ENCODE results near the gene DLG2. TPM values are rescaled to one million over a fixed set of nuclear protein-coding genes. Genes with fewer than 3 reads are reported as not detected.

Gene DLG2
- total and polyA plus RNA-seq, 2 of the 8 experiments (the other 6 are each of a cell fraction or from before 2014, with no cell fraction given) = 1.7 to 14.3 TPM

GRCh38 chr11:85127349-85127748, 499.8 kb downstream of the DLG2 start:
- H4K5ac ChIP-seq (ENCODE audit: insufficient read length, low read depth, low read length) = no peak overlapping the region
- ChIA-PET POLR2A (ENCODE audit: partially characterized antibody) (no interaction called here), CTCF (ENCODE audit: partially characterized antibody) (interaction anchor here (0.6 kb wide), 1 partner anchor 763 kb away, joined by 3 read pairs; no protein-coding TSS in a partner anchor)
- H2AFZ ChIP-seq (ENCODE audit: low read length) = no peak overlapping the region
- no peak overlapping the region for H3K14ac ChIP-seq (ENCODE audit: insufficient read length)
- H4K91ac ChIP-seq (replicated peaks; ENCODE audit: insufficient read length, low read length) = no peak overlapping the region
- no peaks in the 10 kb centered on the region for H3K9me3 ChIP-seq (ENCODE audit: insufficient read depth in 2 of 2, low read depth in 1 of 2, low read length in 1 of 2)
- no peak overlapping the region for H2BK12ac ChIP-seq (ENCODE audit: low read depth, low read length)
- FAIRE-seq (no peak), DNase-seq (ENCODE audit: low read depth in 1 of 2, low spot score in 2 of 2) (no peak)
- no peak overlapping the region for H2BK5ac ChIP-seq (ENCODE audit: low read depth, low read length)
- H3K27ac ChIP-seq (ENCODE audit: low read depth, low read length) = no peak overlapping the region
- H2BK20ac ChIP-seq (ENCODE audit: low read length) = no peak overlapping the region
- no peak for TF ChIP-seq BCL11A (IDR thresholded peaks at IDR 0.05; ENCODE audit: low read depth in 2 of 2, low read length in 2 of 2)
- no peak for TF ChIP-seq RAD21 (IDR thresholded peaks at IDR 0.05 in 1 of 2, conservative IDR thresholded peaks at IDR 0.05 in 1 of 2; ENCODE audit: low read depth in 2 of 2, low read length in 2 of 2)
- TF ChIP-seq SIN3A (conservative IDR thresholded peaks at IDR 0.05 in 1 of 2, IDR thresholded peaks at IDR 0.05 in 1 of 2; ENCODE audit: low read depth in 1 of 2, low read length in 2 of 2) = no peak
- no peak overlapping the region for H4K8ac ChIP-seq (ENCODE audit: extremely low read depth, insufficient read depth, low read length)
- no peak overlapping the region for H3K4me3 ChIP-seq (ENCODE audit: extremely low read depth in 1 of 4, insufficient read depth in 2 of 4, low read depth in 3 of 4, low read length in 4 of 4)
- no peak overlapping the region for H3K56ac ChIP-seq (replicated peaks; ENCODE audit: insufficient read length, low read depth, low read length)
- no peak overlapping the region for H3K18ac ChIP-seq (ENCODE audit: extremely low read depth, low read length)
- H2BK120ac ChIP-seq (replicated peaks; ENCODE audit: low read depth, low read length) = no peak overlapping the region
- no peaks in the 10 kb centered on the region for H4K20me1 ChIP-seq (replicated peaks in 1 of 2; ENCODE audit: control insufficient read depth in 1 of 2, insufficient read depth in 2 of 2, low read length in 2 of 2)
- H3K4me2 ChIP-seq (ENCODE audit: insufficient read depth in 1 of 2, low read depth in 2 of 2, low read length in 2 of 2) = no peak overlapping the region
- H3K79me1 ChIP-seq (ENCODE audit: low read depth, low read length) = no peaks in the 10 kb centered on the region
- 92% methylated on average over 2 of the region's 2 CpGs; no CpG with 5 or more reads in 1 of the 2 experiments for WGBS, 2 experiments (ENCODE audit: extremely low coverage in 1 of 2, insufficient coverage in 1 of 2, insufficient read length in 1 of 2, insufficient replicate concordance in 2 of 2, low coverage in 1 of 2, low lambda C conversion rate in 2 of 2, missing lambda C conversion rate in 1 of 2)
- H3K9ac ChIP-seq (replicated peaks in 1 of 4; ENCODE audit: extremely low read depth in 1 of 4, low read depth in 3 of 4, low read length in 3 of 4) = no peak overlapping the region
- H2BK15ac ChIP-seq (ENCODE audit: low read length) = no peak overlapping the region
- no peak overlapping the region for H2AK5ac ChIP-seq (ENCODE audit: low read depth, low read length)
- H3K79me2 ChIP-seq (ENCODE audit: control insufficient read depth in 1 of 2, insufficient read depth in 2 of 2, low read length in 2 of 2) = no peaks in the 10 kb centered on the region
- H3K23ac ChIP-seq (ENCODE audit: insufficient read length) = no peak overlapping the region
- no peaks in the 10 kb centered on the region for H3K4me1 ChIP-seq (replicated peaks in 1 of 4; ENCODE audit: control insufficient read depth in 3 of 4, insufficient read depth in 4 of 4, low read length in 3 of 4)
- no peaks in the 10 kb centered on the region for H3K27me3 ChIP-seq (replicated peaks in 1 of 4; ENCODE audit: control insufficient read depth in 3 of 4, extremely low read depth in 1 of 4, insufficient read depth in 3 of 4, low read length in 3 of 4)
- no peaks in the 10 kb centered on the region for H3K23me2 ChIP-seq (ENCODE audit: low read depth, low read length)
- H3K36me3 ChIP-seq (ENCODE audit: control insufficient read depth in 2 of 4, insufficient read depth in 4 of 4, low read length in 3 of 4) = no peaks in the 10 kb centered on the region
- H3K4ac ChIP-seq (replicated peaks; ENCODE audit: insufficient read length, low read depth, low read length) = no peak overlapping the region
